Activated T-cell treated with anti-CD3 and anti-CD28 coated beads for 48 hours (primary cell): ENCODE measurements around the gene TMEM182.

ENCODE experiments used
- DNase-seq: peaks from one replicate; pipeline ENCODE4 v3.0.0-alpha.2; 2020; ENCODE audit warnings: low read depth

TMEM182 gene, protein sequence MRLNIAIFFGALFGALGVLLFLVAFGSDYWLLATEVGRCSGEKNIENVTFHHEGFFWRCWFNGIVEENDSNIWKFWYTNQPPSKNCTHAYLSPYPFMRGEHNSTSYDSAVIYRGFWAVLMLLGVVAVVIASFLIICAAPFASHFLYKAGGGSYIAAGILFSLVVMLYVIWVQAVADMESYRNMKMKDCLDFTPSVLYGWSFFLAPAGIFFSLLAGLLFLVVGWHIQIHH

DNA sequence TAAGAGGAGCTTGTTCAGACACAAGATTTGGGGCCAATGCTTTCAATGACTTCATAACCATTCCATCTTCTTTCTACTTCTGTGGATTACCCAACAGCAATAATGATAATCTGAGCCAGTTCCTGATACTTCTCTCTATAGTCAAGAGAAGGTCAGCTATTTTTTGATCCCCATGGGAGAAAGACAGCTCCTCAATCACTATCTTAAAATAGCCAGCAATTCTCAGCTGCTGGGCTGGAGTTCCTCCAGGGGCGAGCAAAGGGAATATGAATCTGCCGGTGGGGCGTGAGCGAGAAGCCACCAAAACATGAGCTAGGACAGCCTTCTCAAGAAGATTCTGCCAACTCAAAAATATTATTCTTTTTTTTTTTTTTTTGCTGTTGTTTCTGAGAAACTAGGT is at the start of gene TMEM182:
Gene TMEM182 (plus strand): TSS at position 269 of the 400 bp plus-strand sequence. CDS start 187 bp downstream, outside the sequence.
- DNase-seq: no peak

- DNase-seq: no peak
Observed at GRCh38 chr2:102717308-102718018, 44.4 kb upstream of the TMEM182 start.

GRCh38 chr2:102718387-102719316 is 43.2 kb upstream of the TMEM182 start:
- no peak for DNase-seq

DNA sequence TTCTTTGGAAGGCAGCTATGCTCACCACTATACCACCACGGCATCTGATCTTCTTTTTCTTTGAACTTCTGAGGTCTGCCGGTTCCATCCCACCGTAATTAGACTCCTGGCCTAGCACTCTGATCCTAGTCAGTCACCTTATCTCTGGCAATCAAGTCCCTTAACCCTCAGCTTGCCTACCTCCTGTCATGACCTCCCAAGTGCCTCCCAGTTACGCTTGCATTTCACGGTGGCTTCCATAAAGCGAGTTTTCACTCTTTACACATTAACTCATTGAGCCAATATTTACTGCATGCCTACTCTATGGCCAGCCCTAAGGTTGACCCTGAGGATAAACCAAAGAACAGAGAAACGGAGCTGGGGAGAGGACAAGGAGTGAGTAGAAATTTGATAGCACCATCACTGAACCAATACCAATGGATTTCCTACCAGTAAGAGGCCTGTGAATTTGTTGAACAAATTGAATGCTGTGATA is 37.8 kb upstream of the TMEM182 start:
- no peak for DNase-seq

GRCh38 chr2:102724553-102724952 is 37.3 kb upstream of the TMEM182 start:
- no peak for DNase-seq

DNA sequence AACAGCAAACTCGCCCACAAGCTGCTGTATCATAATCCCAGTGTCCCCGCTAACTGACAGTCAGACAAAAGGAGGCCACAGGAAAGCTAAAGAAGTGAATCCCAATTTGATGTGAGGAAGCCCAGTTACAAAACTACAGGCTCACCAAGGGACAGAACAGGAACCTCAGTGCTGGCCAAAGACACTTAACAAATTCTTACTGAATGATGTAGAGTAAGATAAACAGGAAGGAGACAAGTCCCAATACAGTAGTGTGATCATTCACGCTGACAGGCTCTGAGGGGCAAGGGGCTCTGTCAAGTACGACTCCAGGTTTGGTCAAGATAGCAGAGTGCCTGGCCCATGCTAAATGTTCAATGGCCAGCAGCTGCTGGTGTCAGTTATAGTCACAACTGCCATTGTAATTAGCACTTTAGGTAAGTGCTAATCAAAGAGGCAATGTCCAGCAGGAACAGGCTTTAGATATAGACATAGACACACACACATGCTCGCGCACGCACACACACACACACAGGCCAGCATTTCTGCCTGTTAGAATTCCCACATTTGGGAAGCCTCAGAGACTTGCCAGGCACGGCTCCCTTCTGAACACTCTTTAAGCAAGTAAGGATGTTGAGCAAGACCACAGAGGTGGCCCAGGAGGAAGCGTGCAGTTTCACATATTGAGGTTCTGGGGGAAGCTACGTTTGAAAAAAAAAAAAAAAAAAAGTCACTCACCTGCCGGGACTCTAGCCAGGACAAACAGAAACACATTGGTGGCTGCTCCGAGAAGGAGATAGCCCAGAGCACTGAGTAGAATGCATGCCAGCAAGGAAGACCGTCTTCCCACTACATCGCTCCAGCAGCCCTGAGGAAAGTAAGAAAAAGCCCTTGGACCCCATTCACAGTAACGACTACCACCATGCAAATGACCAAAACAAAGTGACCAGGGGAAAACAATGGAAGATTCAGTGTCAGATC is 35.4 kb upstream of the TMEM182 start:
- DNase-seq: no peak

GRCh38 chr2:102735416-102736109 is 26.3 kb upstream of the TMEM182 start:
- no peak for DNase-seq

DNA sequence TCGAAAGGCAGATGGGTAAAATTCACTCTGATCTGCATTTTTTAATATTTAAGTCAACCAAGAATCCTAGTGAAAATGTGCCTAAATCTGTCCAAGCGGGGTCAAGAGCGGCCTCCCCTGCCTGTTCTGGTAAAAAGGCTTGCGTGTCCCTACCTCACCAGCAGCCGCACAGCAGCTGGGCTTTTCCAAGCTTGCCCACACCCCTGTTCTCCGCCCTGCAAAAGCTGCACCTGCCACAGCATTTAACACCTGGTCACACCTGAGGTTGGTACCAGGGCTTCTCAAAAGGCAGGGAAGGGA is 25.8 kb upstream of the TMEM182 start:
- DNase-seq: no peak

- peak; percentile 86 for DNase-seq
Observed at GRCh38 chr2:102736410-102737409, 25.1 kb upstream of the TMEM182 start.

- no peak for DNase-seq
Observed at GRCh38 chr2:102737431-102737830, 24.4 kb upstream of the TMEM182 start.

DNA sequence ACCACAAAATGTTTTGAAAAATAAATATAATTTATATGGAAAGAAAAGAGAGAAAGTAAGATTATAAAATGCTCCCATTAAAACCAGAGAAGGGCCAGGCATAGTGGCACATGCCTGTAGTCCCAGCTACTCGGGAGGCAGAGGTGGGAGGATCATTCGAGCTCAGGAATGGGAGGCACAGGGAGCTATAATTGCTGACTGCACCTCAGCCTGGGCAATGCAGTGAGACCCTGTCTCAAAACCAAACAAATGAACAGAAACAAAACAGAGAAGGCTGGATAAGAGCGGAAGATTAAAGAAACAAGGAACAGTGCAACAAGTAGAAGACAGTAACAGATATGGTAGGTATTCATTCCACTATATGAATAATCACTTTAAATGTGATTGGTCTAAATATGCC is 18.6 kb upstream of the TMEM182 start:
- DNase-seq: no peak

- no peak for DNase-seq
Observed at GRCh38 chr2:102748107-102748506, 13.7 kb upstream of the TMEM182 start.

DNA sequence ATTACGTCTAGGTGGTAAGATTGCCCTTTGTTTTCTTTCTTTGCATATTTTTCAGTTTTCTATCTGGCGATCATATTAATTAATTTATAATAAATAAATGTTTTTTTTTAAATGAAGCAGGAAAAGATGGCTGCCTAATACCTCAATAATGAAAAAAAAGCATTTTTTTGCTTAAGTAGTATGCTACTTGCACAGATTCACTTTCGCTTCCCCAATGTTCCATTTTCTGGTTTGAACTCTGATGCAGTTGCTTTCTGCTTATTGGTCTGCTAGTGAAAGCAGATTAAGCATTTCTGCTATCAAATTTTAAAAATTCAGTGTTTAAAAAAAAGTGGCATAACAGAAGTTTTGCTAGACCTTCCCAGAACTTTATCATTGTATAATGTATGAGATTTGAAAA is 11.9 kb upstream of the TMEM182 start:
- no peak for DNase-seq

- no peak for DNase-seq
Observed at GRCh38 chr2:102753563-102754159, 8.2 kb upstream of the TMEM182 start.

DNA sequence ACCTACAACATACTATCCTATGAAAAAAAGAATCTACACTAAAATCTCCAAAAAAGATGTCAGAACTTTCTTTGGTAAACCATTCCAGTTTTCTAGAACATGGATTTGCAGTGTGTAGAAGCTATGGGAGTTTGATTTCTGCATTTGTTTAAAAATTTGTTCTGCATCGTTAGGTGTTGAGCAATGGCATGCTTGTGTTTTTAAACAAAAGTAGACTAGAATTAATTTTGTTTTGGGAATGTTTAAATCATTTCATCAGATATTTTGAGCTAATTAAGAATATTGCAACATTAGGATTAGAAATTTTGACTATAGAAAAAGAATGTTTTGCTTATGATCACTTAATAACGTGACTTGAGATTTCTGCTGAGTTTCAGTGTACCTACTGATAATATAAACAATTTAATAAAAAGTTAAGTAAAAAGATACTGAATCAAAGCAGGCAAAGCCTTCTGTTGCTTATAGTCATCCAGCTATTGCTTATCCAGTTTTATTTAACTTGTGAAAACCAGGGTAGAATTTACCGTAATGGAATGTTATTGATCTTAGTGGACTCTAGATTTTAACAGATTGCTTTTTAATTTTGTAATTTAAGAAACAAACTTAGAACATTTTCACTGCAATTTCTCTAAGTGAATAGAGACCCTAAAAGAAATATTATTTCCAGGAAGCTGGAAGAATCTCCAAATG is 7.2 kb upstream of the TMEM182 start:
- DNase-seq: no peak

DNA sequence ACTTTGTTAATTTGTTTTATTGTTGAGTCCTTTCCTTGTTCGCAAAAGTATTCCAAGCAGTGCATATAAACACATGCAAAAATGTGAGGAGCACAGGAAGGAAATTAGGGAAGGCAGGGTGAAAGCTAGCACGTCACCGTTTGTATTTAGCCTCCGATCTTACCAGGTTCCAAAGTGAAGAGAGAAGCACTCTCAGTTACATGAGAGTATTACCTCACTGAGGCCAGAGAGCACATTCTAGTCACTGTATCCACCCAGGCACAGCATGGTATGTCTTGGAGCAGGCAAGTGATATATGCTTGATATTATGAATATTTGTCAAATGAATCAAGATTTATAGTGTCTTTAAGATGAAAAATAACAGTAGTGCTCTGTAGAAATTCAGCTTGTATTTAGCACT is 6.5 kb upstream of the TMEM182 start:
- DNase-seq: no peak

GRCh38 chr2:102758439-102758838 is 3.4 kb upstream of the TMEM182 start:
- no peak for DNase-seq

DNA sequence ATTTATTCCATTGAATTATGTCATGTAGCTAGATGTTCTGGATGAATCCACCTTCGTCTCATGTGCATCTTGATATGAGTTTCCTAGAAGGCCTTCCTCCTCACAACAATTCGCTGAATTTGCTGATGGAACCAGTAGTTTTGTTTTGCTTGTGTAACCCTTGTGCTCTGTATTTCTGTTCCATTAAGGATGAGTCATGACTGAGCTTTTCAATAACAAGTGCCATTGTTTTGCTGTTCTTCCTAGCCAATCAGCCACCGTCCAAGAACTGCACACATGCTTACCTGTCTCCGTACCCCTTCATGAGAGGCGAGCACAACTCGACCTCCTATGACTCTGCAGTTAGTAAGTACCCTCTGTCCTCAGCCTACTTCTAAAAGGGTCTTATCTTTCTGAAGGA is 2.3 kb downstream of the TMEM182 start:
- no peak for DNase-seq

DNA sequence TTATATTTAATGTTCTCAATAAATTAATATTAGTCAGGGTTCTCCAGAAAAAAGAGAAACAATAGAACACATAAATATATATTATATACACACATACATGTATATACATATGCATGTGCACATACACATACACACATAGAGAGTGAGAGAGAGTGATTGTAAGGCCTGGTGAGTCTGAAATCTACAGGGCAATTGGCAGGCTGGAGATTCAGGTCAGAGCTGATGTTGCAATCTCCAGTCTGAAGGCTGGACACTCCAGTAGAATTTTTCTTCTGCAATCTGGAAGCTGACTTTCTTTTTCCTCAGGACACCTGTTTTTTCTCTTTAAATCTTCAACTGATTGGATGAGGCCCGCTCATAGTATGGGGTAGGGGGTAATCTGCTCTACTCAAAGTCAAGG is 3.2 kb downstream of the TMEM182 start:
- no peak for DNase-seq
